GM23338 (cell line): ENCODE results near the gene EEF2. TPM values are rescaled to one million over a fixed set of nuclear protein-coding genes. Genes with fewer than 3 reads are reported as not detected.

Experiments
- ATAC-seq: fragments of 200-7000 bp; cut with Tn5 transposase; 3 replicates; pipeline ENCODE4 v1.9.1; 2020
- DNase-seq: peaks from one replicate; pipeline ENCODE4 v3.0.0-alpha.2; 2015; ENCODE audit warnings: low spot score
- H2AFZ ChIP-seq: fragments of 200-600 bp; sonication (generic); 2 replicates; pipeline ENCODE4 v1.8.0; 2016; ENCODE audit warnings: antibody characterized with exemption, mild to moderate bottlenecking, moderate library complexity
- H3F3A ChIP-seq: fragments of 200-600 bp; sonication (generic); replicated peaks from 2 replicates; pipeline ENCODE4 v1.8.0; 2017; ENCODE audit warnings: antibody characterized with exemption, mixed run types, low read depth
- H3K27ac ChIP-seq: fragments of 200-600 bp; sonication (generic); 2 replicates; pipeline ENCODE4 v1.6.1; 2016; ENCODE audit warnings: low read depth
- H3K27me3 ChIP-seq: fragments of 200-600 bp; sonication (generic); 2 replicates; pipeline ENCODE4 v1.8.0; 2016; ENCODE audit warnings: mild to moderate bottlenecking, mixed run types, moderate library complexity; ENCODE audit not compliant: insufficient read depth
- H3K36me3 ChIP-seq: fragments of 200-600 bp; sonication (generic); 2 replicates; pipeline ENCODE4 v1.8.0; 2016; ENCODE audit warnings: mild to moderate bottlenecking; ENCODE audit not compliant: insufficient read depth
- H3K4me1 ChIP-seq: fragments of 200-600 bp; sonication (generic); 2 replicates; pipeline ENCODE4 v1.8.0; 2016; ENCODE audit warnings: mild to moderate bottlenecking, moderate library complexity; ENCODE audit not compliant: insufficient read depth
- H3K4me2 ChIP-seq: fragments of 200-600 bp; sonication (generic); 2 replicates; pipeline ENCODE4 v1.7.1; 2017; ENCODE audit warnings: mixed run types
- H3K4me3 ChIP-seq: fragments of 200-600 bp; sonication (generic); 2 replicates; pipeline ENCODE4 v1.6.1; 2016; ENCODE audit warnings: mixed run types
- H3K79me2 ChIP-seq: fragments of 200-600 bp; sonication (generic); replicated peaks from 2 replicates; pipeline ENCODE4 v1.8.0; 2017; ENCODE audit warnings: mild to moderate bottlenecking; ENCODE audit not compliant: insufficient read depth
- H3K9me2 ChIP-seq: fragments of 200-600 bp; sonication (generic); 2 replicates; pipeline ENCODE4 v1.8.0; 2017; ENCODE audit not compliant: insufficient read depth
- H4K20me1 ChIP-seq: fragments of 200-600 bp; sonication (generic); replicated peaks from 2 replicates; pipeline ENCODE4 v1.8.0; 2017; ENCODE audit warnings: mild to moderate bottlenecking; ENCODE audit not compliant: insufficient read depth
- H3K27ac Mint-ChIP-seq: 2 replicates; pipeline ENCODE4 v1.8.0; 2020; ENCODE audit warnings: inconsistent platforms, mild to moderate bottlenecking, moderate library complexity, mixed read lengths
- H3K27me3 Mint-ChIP-seq: 3 replicates; pipeline ENCODE4 v1.8.0; 2022; ENCODE audit warnings: low read depth, mild to moderate bottlenecking, moderate library complexity, mixed read lengths, inconsistent platforms; ENCODE audit not compliant: insufficient read depth, poor library complexity
- H3K36me3 Mint-ChIP-seq: 3 replicates; pipeline ENCODE4 v1.8.0; 2021; ENCODE audit warnings: low read depth, mild to moderate bottlenecking, inconsistent platforms, moderate library complexity, mixed read lengths
- H3K4me1 Mint-ChIP-seq: 3 replicates; pipeline ENCODE4 v1.8.0; 2020; ENCODE audit warnings: mild to moderate bottlenecking, inconsistent platforms, mixed read lengths
- H3K4me3 Mint-ChIP-seq: 3 replicates; pipeline ENCODE4 v1.8.0; 2021; ENCODE audit warnings: moderate library complexity, mild to moderate bottlenecking, inconsistent platforms, mixed read lengths
- H3K9me3 Mint-ChIP-seq: 3 replicates; pipeline ENCODE4 v1.8.0; 2020; ENCODE audit warnings: moderate library complexity, mild to moderate bottlenecking, inconsistent platforms, mixed read lengths
- CREB1 ChIP-seq: fragments of 250-450 bp; sonication (Bioruptor Pico); IDR thresholded peaks from 2 replicates; pipeline ENCODE4 v1.5.0; 2020; ENCODE audit warnings: low read depth, mild to moderate bottlenecking, moderate library complexity
- ETS1 ChIP-seq: IDR thresholded peaks from 2 replicates; pipeline ENCODE4 v1.6.1; 2016; ENCODE audit warnings: antibody characterized with exemption
- EZH2 ChIP-seq: fragments of 200-600 bp; sonication (generic); IDR thresholded peaks from one replicate; pipeline ENCODE4 v1.8.0; 2017; ENCODE audit warnings: antibody characterized with exemption, mild to moderate bottlenecking, low read depth; ENCODE audit not compliant: unreplicated experiment
- EZH2phosphoT487 ChIP-seq: fragments of 200-600 bp; sonication (generic); IDR thresholded peaks from one replicate; pipeline ENCODE4 v1.8.1; 2018; ENCODE audit warnings: antibody characterized with exemption; ENCODE audit not compliant: unreplicated experiment
- JUNB ChIP-seq: IDR thresholded peaks from one replicate; pipeline ENCODE4 v1.6.1; 2016; ENCODE audit warnings: antibody characterized with exemption; ENCODE audit not compliant: unreplicated experiment
- NANOG ChIP-seq: IDR thresholded peaks from 2 replicates; pipeline ENCODE4 v1.6.1; 2016; ENCODE audit warnings: antibody characterized with exemption, borderline replicate concordance
- POLR2AphosphoS5 ChIP-seq: IDR thresholded peaks from 2 replicates; pipeline ENCODE4 v1.6.1; 2016; ENCODE audit warnings: antibody characterized with exemption, low read depth
- REST ChIP-seq: IDR thresholded peaks from one replicate; pipeline ENCODE4 v1.6.1; 2018; ENCODE audit warnings: antibody characterized with exemption; ENCODE audit not compliant: unreplicated experiment
- STAT1 ChIP-seq: IDR thresholded peaks from one replicate; pipeline ENCODE4 v1.6.1; 2016; ENCODE audit warnings: antibody characterized with exemption; ENCODE audit not compliant: unreplicated experiment
- ZNF114 ChIP-seq: fragments of 250-450 bp; sonication (Bioruptor Pico); IDR thresholded peaks from 2 replicates; pipeline ENCODE4 v1.5.0; 2020; ENCODE audit warnings: mild to moderate bottlenecking, moderate library complexity
- ZNF331 ChIP-seq: fragments of 250-450 bp; sonication (Bioruptor Pico); IDR thresholded peaks from 2 replicates; pipeline ENCODE4 v1.5.0; 2020; ENCODE audit warnings: low read depth, mild to moderate bottlenecking, moderate library complexity
- ZNF462 ChIP-seq: fragments of 250-450 bp; sonication (Bioruptor Pico); IDR thresholded peaks from 2 replicates; pipeline ENCODE4 v1.5.0; 2020; ENCODE audit warnings: mild to moderate bottlenecking, moderate library complexity
- polyA plus RNA-seq: library from polyadenylated mRNA; unstranded; fragments of >200 nt; fragmentation: Nextera tagmentation; extraction: Ambion mirVana; gene quantifications from 2 replicates; pipeline ENCODE4 v1.2.1, GENCODE V29; 2016
- total RNA-seq: library from RNA; depleted of rRNA; stranded (reverse); fragments of >200 nt; shearing (Covaris generic); gene quantifications from 2 replicates; pipeline ENCODE4 v1.2.3, GENCODE V29; 2014
- TF ChIP-seq, protein P1 (sequence below), 2 experiments: fragments of 200-600 bp in 1 of 2; sonication (generic) in 1 of 2; conservative IDR thresholded peaks; 2 replicates each; pipeline versions ENCODE4 v1.5.1 to v1.6.1; 2016 to 2017; ENCODE audit warnings: antibody characterized with exemption in 2 of 2, low read depth in 2 of 2, mild to moderate bottlenecking in 2 of 2, moderate library complexity in 1 of 2

The EEF2 gene
- total and polyA plus RNA-seq, 2 experiments from 2014 or later = 772 to 2,987 TPM

- no peaks in the 10 kb centered on the region for H3K4me1 ChIP-seq
- Mint-ChIP-seq H3K27ac (no peak overlapping the region), H3K27me3 (no peaks in the 10 kb centered on the region), H3K9me3 (no peaks in the 10 kb centered on the region), H3K4me1 (no peaks in the 10 kb centered on the region; the same call in 2 of the 3 replicates), H3K4me3 (no peak overlapping the region), H3K36me3 (peaks cover 15% of the 10 kb centered on the region)
- no peak overlapping the region for H3K4me2 ChIP-seq
- no peaks in the 10 kb centered on the region; the same call in 1 of the 2 replicates for H4K20me1 ChIP-seq
- H3K27ac ChIP-seq = no peak overlapping the region
- no peaks in the 10 kb centered on the region; the same call in 1 of the 2 replicates for H3K36me3 ChIP-seq
- H2AFZ ChIP-seq = no peak overlapping the region
- ATAC-seq = no peak
- H3K27me3 ChIP-seq = no peaks in the 10 kb centered on the region
- DNase-seq = no peak
- no peaks in the 10 kb centered on the region for H3K9me2 ChIP-seq
- H3F3A ChIP-seq = peaks cover 5% of the 10 kb centered on the region; the same call in 1 of the 2 replicates
- TF ChIP-seq ETS1 = no peak
- no peak for TF ChIP-seq JUNB
- TF ChIP-seq, protein P1, sequence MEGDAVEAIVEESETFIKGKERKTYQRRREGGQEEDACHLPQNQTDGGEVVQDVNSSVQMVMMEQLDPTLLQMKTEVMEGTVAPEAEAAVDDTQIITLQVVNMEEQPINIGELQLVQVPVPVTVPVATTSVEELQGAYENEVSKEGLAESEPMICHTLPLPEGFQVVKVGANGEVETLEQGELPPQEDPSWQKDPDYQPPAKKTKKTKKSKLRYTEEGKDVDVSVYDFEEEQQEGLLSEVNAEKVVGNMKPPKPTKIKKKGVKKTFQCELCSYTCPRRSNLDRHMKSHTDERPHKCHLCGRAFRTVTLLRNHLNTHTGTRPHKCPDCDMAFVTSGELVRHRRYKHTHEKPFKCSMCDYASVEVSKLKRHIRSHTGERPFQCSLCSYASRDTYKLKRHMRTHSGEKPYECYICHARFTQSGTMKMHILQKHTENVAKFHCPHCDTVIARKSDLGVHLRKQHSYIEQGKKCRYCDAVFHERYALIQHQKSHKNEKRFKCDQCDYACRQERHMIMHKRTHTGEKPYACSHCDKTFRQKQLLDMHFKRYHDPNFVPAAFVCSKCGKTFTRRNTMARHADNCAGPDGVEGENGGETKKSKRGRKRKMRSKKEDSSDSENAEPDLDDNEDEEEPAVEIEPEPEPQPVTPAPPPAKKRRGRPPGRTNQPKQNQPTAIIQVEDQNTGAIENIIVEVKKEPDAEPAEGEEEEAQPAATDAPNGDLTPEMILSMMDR (conservative IDR thresholded peaks at IDR 0.05; ENCODE audit: low read depth in 2 of 2) = no peak
- TF ChIP-seq ZNF462 (CRISPR knock-in tag) = no peak
- TF ChIP-seq REST = no peak
- no peak for TF ChIP-seq ZNF331 (CRISPR knock-in tag)
- TF ChIP-seq CREB1 (CRISPR knock-in tag) = no peak
- no peak for TF ChIP-seq STAT1
- TF ChIP-seq POLR2AphosphoS5 = no peak
- no peak for TF ChIP-seq EZH2
- TF ChIP-seq NANOG = no peak
- no peak for TF ChIP-seq ZNF114 (CRISPR knock-in tag)
- TF ChIP-seq EZH2phosphoT487 = no peak
- H3K4me3 ChIP-seq = no peak overlapping the region
- H3K79me2 ChIP-seq = no peaks in the 10 kb centered on the region
Observed at GRCh38 chr19:4033028-4033956, 48.0 kb upstream of the EEF2 start.
